Liver (tissue), 9 donors: ENCODE measurements around the gene ZNRF3. TPM values are rescaled to one million over a fixed set of nuclear protein-coding genes. Genes with fewer than 3 reads are reported as not detected.

Source experiments
- DNase-seq: peaks from one replicate; pipeline ENCODE4 v3.0.0-alpha.2; 2017; ENCODE audit warnings: low spot score
- H3K27ac ChIP-seq, 2 donors: one replicate each; pipeline ENCODE4 v1.7.0; 2013; ENCODE audit warnings: inconsistent platforms in 2 of 2, low read length in 2 of 2, control low read depth in 1 of 2, low read depth in 1 of 2, mild to moderate bottlenecking in 1 of 2
- H3K27me3 ChIP-seq, 4 donors: one replicate each; pipeline versions ENCODE4 v1.6.1 to v1.7.0; 2013; ENCODE audit warnings: low read length in 3 of 4, inconsistent platforms in 1 of 4, mild to moderate bottlenecking in 1 of 4, moderate library complexity in 1 of 4; ENCODE audit not compliant: control insufficient read depth in 4 of 4, insufficient read depth in 4 of 4
- H3K36me3 ChIP-seq, 4 donors: one replicate each; pipeline versions ENCODE4 v1.6.1 to v1.7.0; 2013; ENCODE audit warnings: low read length in 3 of 4, mild to moderate bottlenecking in 3 of 4, low read depth in 1 of 4, moderate library complexity in 1 of 4; ENCODE audit not compliant: control insufficient read depth in 4 of 4, insufficient read depth in 3 of 4
- H3K4me1 ChIP-seq, 4 donors: one replicate each; pipeline versions ENCODE4 v1.6.1 to v1.7.0; 2013; ENCODE audit warnings: low read length in 3 of 4, mild to moderate bottlenecking in 3 of 4, moderate library complexity in 1 of 4; ENCODE audit not compliant: control insufficient read depth in 4 of 4, insufficient read depth in 4 of 4
- H3K4me3 ChIP-seq, 3 donors: one replicate each; pipeline versions ENCODE4 v1.6.1 to v1.7.0; 2013; ENCODE audit warnings: low read length in 3 of 3, control low read depth in 1 of 3, low read depth in 1 of 3, mild to moderate bottlenecking in 1 of 3
- H3K9ac ChIP-seq, 2 donors: one replicate each; pipeline ENCODE4 v1.7.0; 2013; ENCODE audit warnings: low read length in 2 of 2, mild to moderate bottlenecking in 2 of 2, moderate library complexity in 2 of 2, control low read depth in 1 of 2, low read depth in 1 of 2
- H3K9me3 ChIP-seq, 4 donors: one replicate each; pipeline versions ENCODE4 v1.6.1 to v1.7.0; 2013; ENCODE audit warnings: low read length in 3 of 4; ENCODE audit not compliant: control insufficient read depth in 4 of 4
- EGR1 ChIP-seq, 2 donors: IDR thresholded peaks; 2 replicates each; pipeline ENCODE4 v1.6.1; 2016 to 2018; ENCODE audit warnings: antibody characterized with exemption in 2 of 2, low read depth in 2 of 2
- FOXA1 ChIP-seq: IDR thresholded peaks from 2 replicates; pipeline ENCODE4 v1.6.1; 2016; ENCODE audit warnings: antibody characterized with exemption
- GABPA ChIP-seq, 2 donors: IDR thresholded peaks in 1 of 2; conservative IDR thresholded peaks in 1 of 2; 2 replicates each; pipeline ENCODE4 v1.6.1; 2016; ENCODE audit warnings: antibody characterized with exemption in 2 of 2, mild to moderate bottlenecking in 1 of 2, moderate library complexity in 1 of 2
- HNF4A ChIP-seq, 2 donors: conservative IDR thresholded peaks; 2 replicates each; pipeline ENCODE4 v1.6.1; 2016; ENCODE audit warnings: antibody characterized with exemption in 2 of 2, mild to moderate bottlenecking in 2 of 2
- HNF4G ChIP-seq: IDR thresholded peaks from 2 replicates; pipeline ENCODE4 v1.6.1; 2016; ENCODE audit warnings: antibody characterized with exemption
- JUND ChIP-seq, 2 donors: IDR thresholded peaks; 2 replicates each; pipeline ENCODE4 v1.6.1; 2016; ENCODE audit warnings: antibody characterized with exemption in 2 of 2
- NR2F2 ChIP-seq: IDR thresholded peaks from 2 replicates; pipeline ENCODE4 v1.6.1; 2016; ENCODE audit warnings: antibody characterized with exemption
- RAD21 ChIP-seq, 2 donors: IDR thresholded peaks; 2 replicates each; pipeline ENCODE4 v1.6.1; 2016; ENCODE audit warnings: antibody characterized with exemption in 2 of 2, mild to moderate bottlenecking in 2 of 2
- RXRA ChIP-seq, 2 donors: IDR thresholded peaks; 2 replicates each; pipeline ENCODE4 v1.6.1; 2017 to 2018; ENCODE audit warnings: antibody characterized with exemption in 2 of 2, mild to moderate bottlenecking in 1 of 2
- SP1 ChIP-seq: IDR thresholded peaks from 2 replicates; pipeline ENCODE4 v1.6.1; 2018; ENCODE audit warnings: antibody characterized with exemption, mild to moderate bottlenecking
- TAF1 ChIP-seq: conservative IDR thresholded peaks from 2 replicates; pipeline ENCODE4 v1.6.1; 2016; ENCODE audit warnings: antibody characterized with exemption, mild to moderate bottlenecking
- YY1 ChIP-seq: IDR thresholded peaks from 2 replicates; pipeline ENCODE4 v1.6.1; 2016; ENCODE audit warnings: antibody characterized with exemption, mild to moderate bottlenecking
- WGBS: extraction: QIAGEN DNeasy Blood & Tissue Kit; methylation state at CpG from one replicate; pipeline ENCODE4 v1.1.7; 2013; 5-methylcytosine and 5-hydroxymethylcytosine counted together
- polyA plus RNA-seq, 2 donors: library from polyadenylated mRNA; stranded (reverse) in 1 of 2; unstranded in 1 of 2; fragments of 200-250 nt in 1 of 2; fragments of >200 nt in 1 of 2; fragmentation: Nextera tagmentation in 1 of 2; extraction: Ambion mirVana in 1 of 2; gene quantifications; one replicate each; pipeline versions ENCODE4 v1.2.1 to v1.2.3, GENCODE V29; 2013 to 2015
- total RNA-seq, 2 donors: library from RNA; depleted of rRNA; stranded (reverse); fragments of >200 nt; gene quantifications; one replicate each; pipeline ENCODE4 v1.2.3, GENCODE V29; 2014
- TF ChIP-seq, protein P1 (sequence below): IDR thresholded peaks from 2 replicates; pipeline ENCODE4 v1.6.1; 2016; ENCODE audit warnings: antibody characterized with exemption, mild to moderate bottlenecking
- TF ChIP-seq, protein P2 (sequence below): IDR thresholded peaks from 2 replicates; pipeline ENCODE4 v1.6.1; 2016; ENCODE audit warnings: antibody characterized with exemption
- TF ChIP-seq, protein P3 (sequence below): IDR thresholded peaks from 2 replicates; pipeline ENCODE4 v1.6.1; 2016; ENCODE audit warnings: antibody characterized with exemption
- TF ChIP-seq, protein P4 (sequence below): IDR thresholded peaks from 2 replicates; pipeline ENCODE4 v1.6.1; 2016; ENCODE audit warnings: antibody characterized with exemption
- TF ChIP-seq, protein P5 (sequence below): fragments of 150-350 bp; IDR thresholded peaks from 2 replicates; pipeline ENCODE4 v1.5.1; 2017; ENCODE audit warnings: improper control_type of control experiment, low read depth, low read length; ENCODE audit not compliant: missing input control
- donor health status: healthy.
- donor health status: healthy.
- donor health status: healthy.
- donor health status: healthy.
- donor health status: healthy.

Gene ZNRF3
- total and polyA plus RNA-seq, 4 donors = 2.2 to 5.9 (median 4.7) TPM

DNA sequence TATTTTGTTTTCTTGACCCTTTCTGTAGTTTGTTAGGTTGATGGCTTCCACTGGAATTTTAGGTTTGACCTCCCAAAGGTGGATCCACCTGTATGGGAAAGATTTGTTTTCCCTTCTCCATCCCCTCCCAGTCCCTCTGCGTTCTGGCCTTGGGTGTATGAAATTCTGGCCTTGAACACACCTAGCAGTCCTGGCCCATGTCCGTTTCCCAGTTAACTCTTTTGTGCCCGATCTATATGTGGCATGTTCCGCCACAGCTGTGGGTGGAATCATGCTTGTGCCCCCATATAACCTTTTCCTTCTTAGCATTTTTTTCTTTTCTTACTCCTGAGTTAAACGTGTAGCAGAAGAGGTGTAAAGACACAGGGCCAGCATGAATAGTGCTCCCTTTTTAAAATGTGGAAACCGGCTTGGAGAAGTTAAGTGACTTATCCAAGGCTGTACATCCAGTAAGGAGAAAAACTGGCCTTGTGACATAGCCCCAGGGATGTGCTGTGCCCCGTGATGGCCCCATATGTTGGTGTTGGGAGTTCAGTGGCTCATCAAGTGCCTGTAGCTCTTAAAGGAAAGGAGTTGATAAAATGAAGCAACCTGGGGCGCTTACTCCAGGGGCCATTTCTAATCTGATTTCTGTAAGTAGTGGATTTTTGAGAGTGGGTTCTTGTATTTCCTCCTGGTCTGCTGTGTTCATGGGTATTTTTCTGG, 39.3 kb downstream of the ZNRF3 start:
- Histone ChIP-seq H3K36me3 (no peaks in the 10 kb centered on the region), H3K9me3 (no peaks in the 10 kb centered on the region), H3K27ac (peak overlapping the region; percentile 25 to 70), H3K27me3 (no peaks in the 10 kb centered on the region), H3K4me3 (no peak overlapping the region), H3K9ac (no peak overlapping the region), H3K4me1 (peaks cover 4 to 43% (median 22%) of the 10 kb centered on the region in 4 donors)
- TF ChIP-seq, protein P1, sequence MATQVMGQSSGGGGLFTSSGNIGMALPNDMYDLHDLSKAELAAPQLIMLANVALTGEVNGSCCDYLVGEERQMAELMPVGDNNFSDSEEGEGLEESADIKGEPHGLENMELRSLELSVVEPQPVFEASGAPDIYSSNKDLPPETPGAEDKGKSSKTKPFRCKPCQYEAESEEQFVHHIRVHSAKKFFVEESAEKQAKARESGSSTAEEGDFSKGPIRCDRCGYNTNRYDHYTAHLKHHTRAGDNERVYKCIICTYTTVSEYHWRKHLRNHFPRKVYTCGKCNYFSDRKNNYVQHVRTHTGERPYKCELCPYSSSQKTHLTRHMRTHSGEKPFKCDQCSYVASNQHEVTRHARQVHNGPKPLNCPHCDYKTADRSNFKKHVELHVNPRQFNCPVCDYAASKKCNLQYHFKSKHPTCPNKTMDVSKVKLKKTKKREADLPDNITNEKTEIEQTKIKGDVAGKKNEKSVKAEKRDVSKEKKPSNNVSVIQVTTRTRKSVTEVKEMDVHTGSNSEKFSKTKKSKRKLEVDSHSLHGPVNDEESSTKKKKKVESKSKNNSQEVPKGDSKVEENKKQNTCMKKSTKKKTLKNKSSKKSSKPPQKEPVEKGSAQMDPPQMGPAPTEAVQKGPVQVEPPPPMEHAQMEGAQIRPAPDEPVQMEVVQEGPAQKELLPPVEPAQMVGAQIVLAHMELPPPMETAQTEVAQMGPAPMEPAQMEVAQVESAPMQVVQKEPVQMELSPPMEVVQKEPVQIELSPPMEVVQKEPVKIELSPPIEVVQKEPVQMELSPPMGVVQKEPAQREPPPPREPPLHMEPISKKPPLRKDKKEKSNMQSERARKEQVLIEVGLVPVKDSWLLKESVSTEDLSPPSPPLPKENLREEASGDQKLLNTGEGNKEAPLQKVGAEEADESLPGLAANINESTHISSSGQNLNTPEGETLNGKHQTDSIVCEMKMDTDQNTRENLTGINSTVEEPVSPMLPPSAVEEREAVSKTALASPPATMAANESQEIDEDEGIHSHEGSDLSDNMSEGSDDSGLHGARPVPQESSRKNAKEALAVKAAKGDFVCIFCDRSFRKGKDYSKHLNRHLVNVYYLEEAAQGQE = no peak
- TF ChIP-seq, protein P2, sequence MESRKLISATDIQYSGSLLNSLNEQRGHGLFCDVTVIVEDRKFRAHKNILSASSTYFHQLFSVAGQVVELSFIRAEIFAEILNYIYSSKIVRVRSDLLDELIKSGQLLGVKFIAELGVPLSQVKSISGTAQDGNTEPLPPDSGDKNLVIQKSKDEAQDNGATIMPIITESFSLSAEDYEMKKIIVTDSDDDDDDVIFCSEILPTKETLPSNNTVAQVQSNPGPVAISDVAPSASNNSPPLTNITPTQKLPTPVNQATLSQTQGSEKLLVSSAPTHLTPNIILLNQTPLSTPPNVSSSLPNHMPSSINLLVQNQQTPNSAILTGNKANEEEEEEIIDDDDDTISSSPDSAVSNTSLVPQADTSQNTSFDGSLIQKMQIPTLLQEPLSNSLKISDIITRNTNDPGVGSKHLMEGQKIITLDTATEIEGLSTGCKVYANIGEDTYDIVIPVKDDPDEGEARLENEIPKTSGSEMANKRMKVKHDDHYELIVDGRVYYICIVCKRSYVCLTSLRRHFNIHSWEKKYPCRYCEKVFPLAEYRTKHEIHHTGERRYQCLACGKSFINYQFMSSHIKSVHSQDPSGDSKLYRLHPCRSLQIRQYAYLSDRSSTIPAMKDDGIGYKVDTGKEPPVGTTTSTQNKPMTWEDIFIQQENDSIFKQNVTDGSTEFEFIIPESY = no peak
- no peak for TF ChIP-seq RXRA (IDR thresholded peaks at IDR 0.05)
- TF ChIP-seq JUND (IDR thresholded peaks at IDR 0.05) = no peak
- TF ChIP-seq, protein P3, sequence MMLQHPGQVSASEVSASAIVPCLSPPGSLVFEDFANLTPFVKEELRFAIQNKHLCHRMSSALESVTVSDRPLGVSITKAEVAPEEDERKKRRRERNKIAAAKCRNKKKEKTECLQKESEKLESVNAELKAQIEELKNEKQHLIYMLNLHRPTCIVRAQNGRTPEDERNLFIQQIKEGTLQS = no peak
- TF ChIP-seq TAF1 = no peak
- TF ChIP-seq EGR1 (IDR thresholded peaks at IDR 0.05; ENCODE audit: low read depth in 2 of 2) = no peak
- no peak for TF ChIP-seq GABPA (IDR thresholded peaks at IDR 0.05 in 1 of 2, conservative IDR thresholded peaks at IDR 0.05 in 1 of 2)
- TF ChIP-seq YY1 = no peak
- no peak for TF ChIP-seq FOXA1
- no peak for TF ChIP-seq NR2F2
- no peak for TF ChIP-seq HNF4A (conservative IDR thresholded peaks at IDR 0.05)
- no peak for TF ChIP-seq HNF4G
- no peak for TF ChIP-seq SP1
- TF ChIP-seq RAD21 (IDR thresholded peaks at IDR 0.05) = no peak
- 64% methylated on average over 8 of the region's 8 CpGs for WGBS
- DNase-seq = no peak

DNA sequence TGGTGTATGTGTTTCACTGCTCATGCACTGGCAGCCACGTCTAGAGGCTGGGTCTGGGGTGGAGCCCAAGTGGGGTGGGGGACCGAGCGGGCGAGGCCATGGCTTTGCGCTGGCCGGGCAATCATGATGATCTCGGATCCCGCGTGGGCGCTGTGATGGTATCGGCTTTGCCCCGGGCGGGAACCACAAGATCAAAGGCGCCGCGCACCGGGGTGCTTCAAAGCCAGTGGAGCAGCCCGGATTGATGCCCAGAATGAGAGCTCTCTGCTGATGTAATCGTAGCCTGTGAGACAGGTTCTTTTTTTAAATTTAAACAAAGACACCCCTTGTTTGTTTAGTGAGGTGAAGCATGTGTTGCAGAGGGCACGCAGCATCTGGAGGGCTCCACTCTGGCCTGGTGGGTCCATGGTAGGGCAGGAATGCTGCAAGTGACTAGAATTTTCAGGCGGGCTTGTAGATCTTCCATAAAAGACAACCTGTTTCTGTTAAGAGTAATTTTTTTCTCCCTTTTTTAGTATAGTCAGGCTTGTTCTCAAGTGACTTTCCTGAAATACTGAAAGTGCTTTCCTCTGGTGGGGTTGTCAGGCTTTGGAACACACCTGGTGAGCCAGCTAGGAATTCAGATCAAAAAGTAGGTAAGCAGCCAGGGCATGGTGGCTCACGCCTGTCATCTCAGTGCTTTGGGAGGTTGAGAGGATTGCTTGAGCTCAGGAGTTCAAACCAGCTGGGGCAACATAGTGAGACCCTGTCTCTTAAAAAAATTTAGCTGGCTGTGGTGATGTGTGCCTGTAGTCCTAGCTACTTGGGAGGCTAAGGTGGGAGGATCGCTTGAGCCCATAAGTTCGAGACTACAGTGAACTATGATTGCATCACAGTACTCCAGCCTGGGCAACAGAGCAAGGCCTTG, 40.7 kb downstream of the ZNRF3 start:
- Histone ChIP-seq H3K9me3 (no peaks in the 10 kb centered on the region), H3K4me3 (peak overlapping the region in 1 of 3 donors; percentile 10), H3K27ac (peak overlapping the region; percentile 70 to 77), H3K9ac (peak overlapping the region in 1 of 2 donors; percentile 16), H3K4me1 (peaks cover 4 to 34% (median 19%) of the 10 kb centered on the region in 4 donors), H3K27me3 (no peaks in the 10 kb centered on the region), H3K36me3 (no peaks in the 10 kb centered on the region)
- WGBS = 35% methylated on average over 24 of the region's 24 CpGs
- peak; percentile 54 for DNase-seq
- TF ChIP-seq, protein P4, sequence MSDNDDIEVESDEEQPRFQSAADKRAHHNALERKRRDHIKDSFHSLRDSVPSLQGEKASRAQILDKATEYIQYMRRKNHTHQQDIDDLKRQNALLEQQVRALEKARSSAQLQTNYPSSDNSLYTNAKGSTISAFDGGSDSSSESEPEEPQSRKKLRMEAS = peak; percentile 91
- TF ChIP-seq JUND (IDR thresholded peaks at IDR 0.05) (peak; percentile 36 to 71), RXRA (IDR thresholded peaks at IDR 0.05) (peak; percentile 79 to 91), RAD21 (IDR thresholded peaks at IDR 0.05) (peak; percentile 36 to 55)
- TF ChIP-seq, protein P2 = peak; percentile 86
- TF ChIP-seq, protein P5, sequence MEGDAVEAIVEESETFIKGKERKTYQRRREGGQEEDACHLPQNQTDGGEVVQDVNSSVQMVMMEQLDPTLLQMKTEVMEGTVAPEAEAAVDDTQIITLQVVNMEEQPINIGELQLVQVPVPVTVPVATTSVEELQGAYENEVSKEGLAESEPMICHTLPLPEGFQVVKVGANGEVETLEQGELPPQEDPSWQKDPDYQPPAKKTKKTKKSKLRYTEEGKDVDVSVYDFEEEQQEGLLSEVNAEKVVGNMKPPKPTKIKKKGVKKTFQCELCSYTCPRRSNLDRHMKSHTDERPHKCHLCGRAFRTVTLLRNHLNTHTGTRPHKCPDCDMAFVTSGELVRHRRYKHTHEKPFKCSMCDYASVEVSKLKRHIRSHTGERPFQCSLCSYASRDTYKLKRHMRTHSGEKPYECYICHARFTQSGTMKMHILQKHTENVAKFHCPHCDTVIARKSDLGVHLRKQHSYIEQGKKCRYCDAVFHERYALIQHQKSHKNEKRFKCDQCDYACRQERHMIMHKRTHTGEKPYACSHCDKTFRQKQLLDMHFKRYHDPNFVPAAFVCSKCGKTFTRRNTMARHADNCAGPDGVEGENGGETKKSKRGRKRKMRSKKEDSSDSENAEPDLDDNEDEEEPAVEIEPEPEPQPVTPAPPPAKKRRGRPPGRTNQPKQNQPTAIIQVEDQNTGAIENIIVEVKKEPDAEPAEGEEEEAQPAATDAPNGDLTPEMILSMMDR = no peak
